T1000 (cell line): ENCODE measurements around the gene EDC3.
A peak's percentile ranks its signal among the peaks of the same experiment; 100 is the strongest.
"Not testable (repeated sequence)": the region's sequence is repeated elsewhere in the genome, so short reads cannot be mapped to it uniquely, and the experiment has no call there.

Experiments
- DNase-seq: peaks from one replicate; lab custom pipeline; 2025; ENCODE audit warnings: mixed read lengths; lab: John Stamatoyannopoulos, UW

EDC3 gene

GRCh38 chr15:74610302-74610951, 85.4 kb downstream of the EDC3 start:
- no peak for DNase-seq

DNA sequence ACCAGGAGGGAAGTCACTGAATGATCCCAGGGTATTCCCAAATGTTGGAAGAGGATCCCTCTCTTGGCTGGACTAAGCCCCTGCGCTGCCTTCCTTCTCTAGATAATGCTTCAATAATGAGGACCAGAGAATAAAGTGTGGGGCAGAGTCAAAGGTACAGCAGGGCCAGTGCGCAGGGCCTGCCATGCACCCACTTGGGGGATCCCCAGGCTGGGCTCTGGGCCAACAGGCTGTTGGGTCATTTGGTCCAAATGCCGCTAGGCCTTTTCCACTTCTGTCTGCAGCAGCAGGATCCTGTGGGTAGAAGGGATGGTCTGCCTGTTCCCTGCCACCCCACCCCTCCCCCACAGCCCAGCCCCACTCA, 85.9 kb downstream of the EDC3 start:
- DNase-seq, result no peak

- DNase-seq, result no peak
Measured at GRCh38 chr15:74608786-74609185, 87.0 kb downstream of the EDC3 start.

GRCh38 chr15:74605795-74606150, 90.1 kb downstream of the EDC3 start:
- no peak for DNase-seq

DNA sequence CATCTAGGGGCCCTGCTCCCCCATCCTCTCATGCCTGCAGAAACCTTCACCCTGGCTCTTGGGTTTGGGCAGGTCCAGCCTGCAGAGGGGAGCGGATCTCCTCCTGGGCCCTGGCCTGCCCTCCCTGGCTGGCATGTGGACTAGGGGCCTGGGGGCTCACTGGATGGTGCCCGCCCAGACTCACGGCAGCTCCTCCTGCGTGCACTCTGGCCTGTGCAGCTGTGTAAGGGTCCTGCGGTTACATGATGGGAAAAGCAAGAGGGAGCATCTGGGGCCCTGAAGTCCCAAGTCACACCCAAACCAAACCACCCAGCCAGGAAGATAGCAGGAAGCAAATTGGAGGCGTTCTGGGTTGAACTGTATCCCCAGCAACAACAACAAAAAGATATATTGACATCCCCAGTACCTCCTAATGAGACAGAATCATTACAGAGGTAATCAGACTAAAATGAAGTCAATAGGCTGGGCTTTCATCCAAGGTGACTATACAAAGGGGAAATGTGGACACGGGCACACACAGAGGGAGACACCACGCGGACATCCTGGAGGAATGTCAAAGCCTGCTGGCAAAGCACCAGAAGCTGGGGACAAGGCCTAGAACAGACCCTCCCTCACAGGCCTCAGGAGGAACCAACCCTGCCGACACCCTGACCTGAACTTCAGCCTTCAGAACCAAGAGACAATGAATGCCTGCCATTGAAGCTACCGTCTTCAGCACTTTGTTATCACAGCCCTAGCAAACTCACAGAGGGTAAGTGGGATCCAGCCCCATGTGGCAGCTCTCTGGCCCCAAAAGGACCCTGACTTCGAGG, 90.6 kb downstream of the EDC3 start:
- DNase-seq, result no peak

DNA sequence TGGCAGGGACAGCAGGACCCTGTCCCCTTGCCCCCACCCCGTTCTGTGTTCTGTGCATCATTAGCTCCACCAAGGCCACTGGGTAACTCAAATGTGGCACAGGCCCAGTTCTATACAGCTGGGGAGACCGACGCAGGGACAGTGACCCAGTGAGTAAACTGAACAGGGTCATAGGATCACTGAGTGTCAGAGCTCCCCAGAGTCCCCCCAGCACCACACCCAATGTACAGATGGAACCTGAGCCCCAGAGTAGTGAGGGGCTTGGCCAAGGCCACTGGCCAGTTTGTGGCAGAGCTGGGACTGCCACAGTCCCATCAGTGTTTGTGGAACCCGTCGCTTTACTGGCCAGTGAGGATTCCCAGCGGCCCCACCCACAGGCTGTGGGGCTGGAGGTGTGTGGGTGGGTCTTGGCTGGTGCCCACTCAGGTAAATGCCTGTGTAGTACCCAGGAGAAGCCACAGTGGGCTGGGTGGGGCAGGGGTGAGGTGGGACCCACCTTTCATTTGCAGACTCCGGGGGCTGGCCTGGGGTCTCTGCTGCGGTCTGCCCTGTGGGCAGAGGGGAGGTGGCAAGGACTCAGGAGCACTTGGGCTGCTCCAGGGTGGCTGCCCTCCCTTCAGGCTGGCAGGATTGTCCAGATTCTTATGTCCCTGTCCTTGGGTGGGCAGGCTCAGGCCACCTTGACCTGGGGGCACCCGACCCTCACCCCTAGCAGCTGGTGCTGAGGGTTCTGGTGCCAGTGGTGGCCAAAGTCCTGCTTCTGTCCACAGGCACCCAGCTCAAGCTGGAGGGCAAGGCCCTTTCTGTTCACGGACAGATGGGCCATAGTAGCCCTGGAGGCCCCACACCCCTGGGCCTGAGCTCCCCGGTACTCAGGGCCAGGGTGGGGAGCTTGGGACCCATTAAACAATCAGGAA, 91.8 kb downstream of the EDC3 start:
- no peak for DNase-seq

DNA sequence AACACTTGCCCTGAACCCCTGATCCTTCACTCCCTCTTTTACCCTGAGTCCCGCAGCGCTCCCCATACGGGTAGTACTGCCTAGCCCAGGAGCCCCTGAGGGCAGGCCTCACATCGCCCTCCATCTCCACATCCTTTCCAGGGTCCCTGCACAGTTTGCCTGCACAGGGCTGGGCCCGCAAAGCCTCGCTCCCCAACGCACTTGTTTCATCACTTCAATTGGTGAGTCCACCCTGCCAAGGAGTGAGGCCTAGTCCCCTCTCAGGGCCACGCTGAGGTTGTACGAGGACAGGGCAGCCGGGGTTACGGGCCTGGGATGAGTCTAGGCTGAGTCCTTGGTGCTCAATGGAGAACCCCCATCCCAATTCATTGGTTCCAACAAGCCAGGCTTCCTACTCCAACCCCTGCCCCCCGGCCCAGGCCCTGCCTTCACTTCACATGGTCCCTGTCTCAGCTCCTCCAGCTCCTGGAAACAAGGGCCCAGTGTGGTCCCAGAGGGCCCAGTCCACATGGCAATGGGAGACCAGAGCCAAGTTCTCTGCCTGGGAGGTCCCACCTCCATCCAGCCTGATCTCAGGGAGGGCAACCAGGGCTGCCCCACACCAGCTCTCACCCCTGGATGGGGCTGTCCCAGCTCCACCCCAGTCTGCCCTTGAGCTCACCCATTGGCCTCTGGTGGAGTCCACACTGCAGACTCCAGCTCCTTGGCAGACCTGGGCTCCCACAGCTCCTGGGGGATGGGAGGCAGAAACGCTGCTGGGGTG, 92.6 kb downstream of the EDC3 start:
- no peak for DNase-seq

DNA sequence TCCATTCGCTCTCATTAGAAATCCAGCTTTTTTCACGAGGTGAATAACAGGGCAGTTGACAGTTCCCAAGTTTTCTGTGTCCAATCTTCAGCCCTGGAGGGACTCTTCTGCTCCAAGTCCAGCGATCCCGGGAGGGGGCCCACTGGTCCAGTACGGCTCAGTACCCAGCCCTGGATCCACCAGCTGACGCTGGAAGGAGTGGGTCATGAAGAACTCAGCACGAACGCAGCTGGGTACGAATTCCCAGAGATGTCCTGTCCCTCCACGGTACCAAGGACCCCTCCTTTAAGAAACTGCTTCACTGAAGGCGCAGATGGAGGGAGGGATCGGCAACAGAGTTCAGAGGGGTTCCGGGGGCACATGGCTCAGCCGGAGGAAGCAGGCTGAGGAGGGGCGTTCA, 96.7 kb downstream of the EDC3 start:
- DNase-seq, result no peak

DNA sequence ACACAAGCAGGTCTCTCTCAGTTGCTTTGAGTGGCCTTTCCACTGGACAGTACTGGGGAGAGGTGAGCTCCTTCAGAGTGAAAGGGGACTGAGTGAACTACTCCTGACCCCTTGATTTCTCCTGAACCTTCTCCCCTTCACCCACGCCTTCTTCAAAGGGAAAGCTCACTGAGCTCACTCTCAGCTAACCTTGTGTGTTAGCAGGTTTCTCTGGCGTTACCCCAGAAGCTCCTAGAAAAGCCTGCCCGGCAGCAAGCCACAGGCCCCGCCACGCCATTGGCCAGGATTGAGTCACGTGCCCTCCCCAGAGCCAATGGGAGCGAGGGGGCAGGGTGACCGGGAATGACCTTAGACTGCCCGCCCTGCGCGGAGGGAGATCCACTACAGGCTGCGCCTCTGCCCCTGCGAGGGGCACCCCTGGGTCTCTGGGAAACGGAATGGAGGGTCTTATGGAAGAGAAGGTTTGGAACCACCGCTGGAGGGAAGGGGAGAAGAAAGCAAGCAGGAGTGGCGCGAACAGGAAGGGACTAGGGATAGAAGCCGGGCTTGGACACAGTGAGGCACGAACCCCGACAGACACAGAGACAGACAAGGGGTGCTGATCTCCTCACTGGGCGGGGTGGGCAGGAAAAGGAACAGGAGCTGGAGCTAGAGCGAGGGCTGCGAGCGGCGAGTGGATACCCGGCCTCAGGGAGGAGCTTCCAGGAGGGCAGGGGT, 97.5 kb downstream of the EDC3 start:
- peak; percentile 57 for DNase-seq

GRCh38 chr15:74597146-74597705, 98.6 kb downstream of the EDC3 start:
- not testable (repeated sequence) for DNase-seq

GRCh38 chr15:74596736-74597135, 99.1 kb downstream of the EDC3 start:
- DNase-seq, result not testable (repeated sequence)

- no peak for DNase-seq
Measured at GRCh38 chr15:74595271-74595670, 100.6 kb downstream of the EDC3 start.

- no peak for DNase-seq
Measured at GRCh38 chr15:74594455-74594854, 101.4 kb downstream of the EDC3 start.

GRCh38 chr15:74593122-74593521, 102.7 kb downstream of the EDC3 start:
- DNase-seq, result no peak

GRCh38 chr15:74592222-74592621, 103.6 kb downstream of the EDC3 start:
- DNase-seq, result no peak

DNA sequence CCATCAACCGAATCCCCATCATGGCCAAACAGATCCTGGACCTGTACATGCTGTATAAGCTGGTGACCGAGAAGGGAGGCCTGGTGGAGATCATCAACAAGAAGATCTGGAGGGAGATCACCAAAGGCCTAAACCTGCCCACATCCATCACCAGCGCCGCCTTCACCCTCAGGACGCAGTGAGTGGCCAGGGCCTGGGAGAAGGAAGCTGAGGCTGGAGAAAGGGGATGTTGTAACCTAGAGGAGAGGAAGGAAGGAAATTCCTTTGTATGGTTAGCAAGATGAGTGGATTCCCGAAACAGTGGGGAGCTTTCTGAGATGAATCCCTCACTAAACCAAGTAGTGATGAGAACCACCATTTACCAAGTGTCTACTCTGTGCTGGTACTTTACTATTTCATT, 106.0 kb downstream of the EDC3 start:
- no peak for DNase-seq

- no peak for DNase-seq
Measured at GRCh38 chr15:74585857-74586256, 110.0 kb downstream of the EDC3 start.

DNA sequence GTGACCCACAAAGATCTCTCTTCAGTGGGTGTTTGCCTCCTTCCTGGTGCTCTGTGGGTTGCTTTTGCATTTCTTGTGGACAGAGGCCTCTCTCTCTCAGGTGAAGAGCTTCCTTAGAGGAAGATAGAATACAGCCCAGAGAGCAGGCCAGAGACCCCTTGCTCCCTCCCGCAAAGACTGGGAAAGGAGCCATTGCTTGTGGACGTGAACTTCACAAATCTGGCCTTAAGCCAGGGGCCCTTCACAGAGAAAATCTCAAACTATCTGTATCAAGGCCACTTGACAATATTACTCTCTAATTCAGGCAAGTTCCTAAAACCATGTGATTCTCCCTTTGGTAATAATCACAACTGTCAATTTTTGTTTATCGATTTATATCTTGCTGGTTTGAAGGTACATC, 110.6 kb downstream of the EDC3 start:
- DNase-seq, result no peak

DNA sequence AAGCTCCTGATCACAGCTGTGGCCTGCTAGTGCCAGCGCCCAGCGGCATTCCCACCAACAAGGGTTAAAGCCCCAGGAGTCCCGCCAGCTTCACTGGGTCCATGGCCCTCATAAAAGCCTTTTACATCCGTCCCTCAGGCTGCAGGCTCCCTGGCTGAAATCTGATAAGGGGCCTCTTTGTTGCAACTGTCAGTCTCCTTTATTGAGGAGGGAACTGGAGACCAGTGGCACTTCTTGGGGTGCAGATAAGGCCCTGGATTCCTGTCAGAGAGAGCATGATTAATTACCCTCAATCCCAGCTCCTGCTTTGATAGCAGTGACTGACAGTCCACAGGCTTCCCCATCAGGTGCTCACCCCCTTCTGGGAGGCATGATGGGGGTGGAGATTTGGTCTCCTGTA, 111.0 kb downstream of the EDC3 start:
- DNase-seq, result no peak

GRCh38 chr15:74584204-74584603, 111.6 kb downstream of the EDC3 start:
- DNase-seq, result no peak
